GM19035 (cell line): ENCODE data around the gene POLR2E.

ENCODE experiments used
- ATAC-seq: cut with Tn5 transposase; IDR thresholded peaks from one replicate; pipeline ENCODE4 v1.9.1; 2021; ENCODE audit not compliant: unreplicated experiment

POLR2E gene

DNA sequence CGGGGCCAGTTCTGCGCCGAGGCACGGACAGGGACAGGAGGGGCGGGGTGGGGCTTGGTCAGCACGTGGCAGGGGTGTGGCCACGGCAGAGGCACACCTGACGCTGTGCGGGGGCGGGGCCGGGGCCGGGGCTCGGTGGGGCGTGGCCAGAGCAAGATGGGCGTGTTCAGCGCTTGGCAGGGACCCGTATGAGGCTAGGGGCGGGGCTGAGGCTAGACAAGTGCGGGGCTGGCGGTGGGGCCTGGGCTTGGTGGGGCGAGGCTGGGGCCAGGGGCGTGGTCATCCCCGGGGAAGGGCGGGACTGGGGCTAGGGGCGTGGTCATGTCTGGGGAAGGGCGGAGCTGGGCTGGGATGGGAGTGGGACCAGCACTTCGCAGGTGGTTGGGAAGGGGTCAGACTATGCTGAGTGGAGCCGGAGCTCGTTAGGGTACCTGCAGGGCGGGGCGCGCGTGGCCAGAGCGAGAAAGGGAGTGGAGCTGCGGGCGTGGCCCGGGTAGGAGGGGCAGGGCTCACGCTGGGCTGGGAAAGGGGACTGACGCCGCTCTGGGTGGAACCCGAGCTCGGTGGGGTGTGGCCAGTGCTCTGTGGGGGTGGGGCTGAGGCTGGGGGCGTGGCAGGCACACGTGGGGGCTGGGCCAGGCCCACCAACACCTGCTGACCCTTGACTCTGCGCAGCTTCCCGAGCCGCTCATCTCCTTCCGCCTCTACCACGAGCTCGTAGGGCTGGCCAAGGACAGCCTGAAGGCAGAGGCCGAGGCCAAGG is 12.8 kb downstream of the POLR2E start:
- ATAC-seq, result no peak

DNA sequence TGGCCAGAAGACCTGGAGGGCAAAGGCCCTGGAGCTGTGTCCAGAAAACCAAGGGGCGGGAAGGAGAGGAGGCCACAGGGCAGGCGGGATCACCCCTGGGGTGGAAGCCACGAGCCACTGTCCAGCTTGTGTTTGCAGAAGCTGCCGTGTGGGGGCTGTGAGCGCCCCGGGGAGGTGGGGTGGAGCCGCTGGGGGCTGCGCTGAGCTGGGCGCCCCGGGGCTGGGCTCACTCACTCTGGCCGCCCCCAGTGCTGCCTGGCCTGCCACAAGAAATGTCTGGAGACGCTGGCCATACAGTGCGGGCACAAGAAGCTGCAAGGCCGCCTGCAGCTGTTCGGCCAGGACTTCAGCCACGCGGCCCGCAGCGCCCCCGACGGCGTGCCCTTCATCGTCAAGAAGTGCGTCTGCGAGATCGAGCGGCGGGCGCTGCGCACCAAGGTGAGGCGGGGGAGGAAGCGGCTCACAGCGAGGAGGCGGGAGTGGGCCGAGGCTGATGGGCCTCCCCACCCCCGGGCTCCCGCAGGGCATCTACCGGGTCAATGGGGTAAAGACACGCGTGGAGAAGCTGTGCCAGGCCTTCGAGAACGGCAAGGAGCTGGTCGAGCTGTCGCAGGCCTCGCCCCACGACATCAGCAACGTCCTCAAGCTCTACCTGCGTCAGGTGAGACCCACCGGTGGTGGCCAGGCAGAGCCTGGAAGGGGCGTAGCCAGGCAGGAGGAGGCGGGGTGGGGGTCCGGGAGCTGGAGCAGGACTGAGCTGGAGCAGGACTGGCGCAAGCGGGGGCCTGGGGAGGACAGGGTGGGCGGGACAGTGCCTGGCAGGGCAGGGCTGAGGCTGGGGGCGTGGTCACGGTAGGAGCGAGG is 13.6 kb downstream of the POLR2E start:
- ATAC-seq, result no peak

DNA sequence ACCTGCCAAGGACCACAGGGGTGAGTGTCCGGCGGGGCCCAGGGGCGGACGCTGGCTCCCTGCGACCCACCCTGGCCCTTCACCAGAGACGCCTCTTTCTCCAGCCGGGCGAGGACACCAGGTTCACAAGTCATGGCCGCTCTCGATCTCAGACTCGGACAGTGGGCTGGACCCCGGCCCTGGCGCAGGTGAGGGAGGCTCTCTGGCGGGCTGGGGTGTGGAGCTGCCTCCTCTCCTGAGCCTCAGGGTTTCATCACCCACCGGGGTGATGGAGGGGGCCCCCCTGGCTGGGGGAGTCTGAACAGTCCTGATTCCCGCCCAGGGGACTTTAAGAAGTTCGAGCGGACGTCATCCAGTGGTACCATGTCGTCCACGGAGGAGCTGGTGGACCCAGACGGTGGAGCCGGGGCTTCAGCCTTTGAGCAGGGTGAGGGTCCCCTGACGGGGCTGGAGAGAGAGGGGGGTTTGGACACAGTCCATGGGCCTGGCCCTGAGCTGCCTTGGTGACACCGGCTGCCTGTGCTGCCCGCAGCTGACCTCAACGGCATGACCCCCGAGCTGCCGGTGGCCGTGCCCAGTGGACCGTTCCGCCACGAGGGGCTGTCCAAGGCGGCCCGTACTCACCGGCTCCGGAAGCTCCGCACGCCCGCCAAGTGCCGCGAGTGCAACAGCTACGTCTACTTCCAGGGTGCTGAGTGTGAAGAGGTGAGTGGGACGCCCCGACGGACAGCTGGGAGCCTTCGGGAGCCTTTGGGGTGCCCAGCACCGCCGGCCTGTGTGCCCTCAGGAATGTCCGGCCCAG is 14.6 kb downstream of the POLR2E start:
- ATAC-seq, result no peak

DNA sequence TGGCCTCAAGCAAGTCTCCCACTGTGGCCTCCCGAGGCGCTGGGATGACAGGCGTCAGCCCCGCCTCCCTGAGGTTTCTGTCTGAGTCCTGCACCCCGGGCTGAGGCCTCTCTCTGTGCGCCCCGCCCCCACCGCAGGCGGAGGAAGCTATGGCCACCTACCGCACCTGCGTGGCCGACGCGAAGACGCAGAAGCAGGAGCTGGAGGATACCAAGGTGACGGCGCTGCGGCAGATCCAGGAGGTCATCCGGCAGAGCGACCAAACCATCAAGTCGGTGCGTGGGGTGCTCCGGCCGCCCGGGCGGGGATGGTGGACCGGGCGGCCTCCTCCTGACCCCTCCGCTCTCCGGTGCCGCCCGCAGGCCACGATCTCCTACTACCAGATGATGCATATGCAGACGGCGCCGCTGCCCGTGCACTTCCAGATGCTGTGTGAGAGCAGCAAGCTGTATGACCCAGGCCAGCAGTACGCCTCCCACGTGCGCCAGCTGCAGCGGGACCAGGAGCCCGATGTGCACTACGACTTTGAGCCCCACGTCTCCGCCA is 15.5 kb downstream of the POLR2E start:
- no peak for ATAC-seq

DNA sequence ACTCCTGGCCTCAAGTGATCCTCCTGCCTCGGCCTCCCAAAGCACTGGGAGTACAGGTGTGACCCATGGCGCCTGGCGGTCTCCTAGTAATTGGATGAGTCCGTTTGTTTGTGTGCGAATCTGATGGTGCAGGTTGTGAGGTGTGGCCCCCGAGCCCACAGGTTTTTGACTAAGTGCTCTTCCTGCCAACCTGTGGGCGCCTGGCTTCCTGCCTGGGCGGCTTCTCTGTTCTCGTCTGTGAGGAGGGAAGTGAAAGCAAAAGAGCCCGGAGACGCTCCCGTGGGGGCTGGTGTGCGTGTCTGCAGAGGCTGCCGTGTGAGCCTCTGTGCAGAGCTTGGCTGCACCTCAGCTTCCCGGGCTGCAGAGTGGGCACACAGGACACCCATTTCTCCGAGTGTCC is 18.2 kb downstream of the POLR2E start:
- peak; percentile 54 for ATAC-seq

DNA sequence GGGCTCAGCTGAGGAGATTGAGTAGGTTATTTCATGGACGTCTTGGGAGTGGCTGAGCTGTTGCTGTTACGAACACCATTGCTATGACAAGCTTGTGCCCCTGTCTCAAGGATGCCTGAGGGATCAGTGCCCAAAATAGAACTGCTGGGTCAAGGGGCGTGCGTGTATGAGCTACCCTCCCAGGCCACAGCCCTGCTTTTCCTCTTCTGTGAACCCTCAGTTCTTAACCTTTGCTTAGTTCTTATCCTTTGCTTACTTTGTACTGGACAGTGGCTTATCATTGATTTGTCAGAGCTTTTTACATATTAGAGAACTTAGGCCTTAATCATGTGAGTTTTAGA is 19.2 kb downstream of the POLR2E start:
- ATAC-seq, result no peak

DNA sequence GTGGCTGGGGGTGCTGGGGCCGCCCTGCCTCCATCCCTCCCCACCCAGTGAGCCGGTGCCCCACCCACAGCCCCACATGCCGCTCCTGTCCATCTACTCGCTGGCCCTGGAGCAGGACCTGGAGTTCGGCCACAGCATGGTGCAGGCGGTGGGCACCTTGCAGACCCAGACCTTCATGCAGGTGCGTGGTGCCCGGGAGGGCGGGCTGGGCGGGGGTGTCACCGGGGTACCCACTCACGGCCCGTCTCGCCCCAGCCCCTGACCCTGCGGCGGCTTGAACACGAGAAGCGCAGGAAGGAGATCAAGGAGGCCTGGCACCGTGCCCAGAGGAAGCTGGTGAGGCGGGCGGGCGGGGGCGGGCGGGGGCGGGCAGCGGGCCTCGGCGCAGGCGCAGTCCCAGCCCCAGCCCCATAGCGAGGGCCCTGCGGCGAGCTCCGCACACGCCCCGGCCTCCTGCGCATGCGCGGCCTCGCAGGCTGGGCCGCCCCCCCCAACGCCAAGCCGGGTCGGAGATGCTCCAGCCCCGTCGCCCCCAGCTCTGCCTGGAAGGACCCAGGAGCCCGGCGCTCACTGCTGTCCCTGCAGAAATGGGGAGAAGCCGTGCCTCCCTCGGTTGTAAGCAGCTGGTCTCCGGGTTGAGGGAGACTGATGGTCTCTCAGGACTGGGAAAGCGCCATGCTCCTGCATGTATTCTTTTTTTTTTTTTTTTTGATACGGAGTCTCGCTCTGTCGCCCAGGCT is 20.5 kb downstream of the POLR2E start:
- ATAC-seq, result peak; percentile 52

DNA sequence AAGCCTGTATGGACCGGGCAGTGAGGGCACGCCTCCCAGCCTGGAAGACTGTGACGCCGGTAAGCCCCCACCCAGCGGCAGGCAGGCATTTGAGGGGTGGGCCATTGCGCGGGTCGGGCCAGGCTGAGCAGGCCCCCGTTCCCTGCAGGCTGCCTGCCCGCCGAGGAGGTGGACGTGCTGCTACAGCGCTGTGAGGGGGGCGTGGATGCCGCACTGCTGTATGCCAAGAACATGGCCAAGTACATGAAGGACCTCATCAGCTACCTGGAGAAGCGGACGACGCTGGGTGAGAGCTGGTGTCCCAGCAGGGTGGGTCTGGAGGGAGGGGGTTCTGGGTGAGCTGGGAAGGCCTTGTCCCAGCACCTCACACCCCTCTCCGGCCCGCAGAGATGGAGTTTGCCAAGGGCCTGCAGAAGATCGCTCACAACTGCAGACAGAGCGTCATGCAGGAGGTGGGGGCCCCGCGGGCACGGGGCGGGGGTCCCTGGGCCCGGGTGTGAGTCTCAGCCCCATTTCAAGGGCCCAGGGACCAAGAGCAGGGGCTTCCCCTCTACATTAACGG is 21.1 kb downstream of the POLR2E start:
- no peak for ATAC-seq

DNA sequence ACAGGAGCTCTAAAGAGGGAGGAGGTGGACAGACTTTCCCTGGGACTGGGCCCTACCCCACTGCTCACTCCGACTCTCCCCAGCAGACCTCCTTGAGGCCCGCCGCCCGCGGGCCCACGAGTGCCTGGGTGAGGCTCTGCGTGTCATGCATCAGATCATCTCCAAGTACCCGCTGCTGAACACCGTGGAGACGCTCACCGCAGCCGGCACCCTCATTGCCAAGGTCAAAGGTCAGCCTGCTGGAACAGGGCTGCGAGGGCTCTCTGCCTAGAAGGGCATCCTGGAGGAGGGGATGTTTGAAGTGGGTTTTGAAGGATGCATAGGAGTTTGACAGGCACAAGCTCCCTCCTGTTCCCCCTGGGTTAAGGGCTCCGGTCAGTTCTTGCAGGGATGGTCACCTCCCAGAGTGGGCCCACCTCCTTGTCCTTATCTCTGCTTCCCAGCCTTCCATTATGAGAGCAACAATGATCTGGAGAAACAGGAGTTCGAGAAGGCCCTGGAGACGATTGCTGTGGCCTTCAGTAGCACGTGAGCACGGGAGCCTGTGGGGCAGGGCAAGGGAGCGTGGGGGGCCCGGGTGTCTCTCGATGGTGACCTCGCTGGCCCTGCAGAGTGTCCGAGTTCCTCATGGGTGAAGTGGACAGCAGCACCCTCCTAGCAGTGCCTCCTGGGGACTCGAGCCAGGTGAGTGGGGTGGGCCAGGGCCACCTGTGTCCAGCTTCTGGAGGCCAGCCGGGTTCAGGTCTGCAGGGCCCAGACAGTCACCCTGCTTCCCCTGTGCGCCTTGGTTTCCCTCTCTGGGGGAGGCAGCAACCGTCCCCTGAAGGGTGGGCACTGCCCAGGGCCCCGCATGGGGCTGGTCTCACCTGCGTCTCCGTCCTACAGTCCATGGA is 21.9 kb downstream of the POLR2E start:
- no peak for ATAC-seq

DNA sequence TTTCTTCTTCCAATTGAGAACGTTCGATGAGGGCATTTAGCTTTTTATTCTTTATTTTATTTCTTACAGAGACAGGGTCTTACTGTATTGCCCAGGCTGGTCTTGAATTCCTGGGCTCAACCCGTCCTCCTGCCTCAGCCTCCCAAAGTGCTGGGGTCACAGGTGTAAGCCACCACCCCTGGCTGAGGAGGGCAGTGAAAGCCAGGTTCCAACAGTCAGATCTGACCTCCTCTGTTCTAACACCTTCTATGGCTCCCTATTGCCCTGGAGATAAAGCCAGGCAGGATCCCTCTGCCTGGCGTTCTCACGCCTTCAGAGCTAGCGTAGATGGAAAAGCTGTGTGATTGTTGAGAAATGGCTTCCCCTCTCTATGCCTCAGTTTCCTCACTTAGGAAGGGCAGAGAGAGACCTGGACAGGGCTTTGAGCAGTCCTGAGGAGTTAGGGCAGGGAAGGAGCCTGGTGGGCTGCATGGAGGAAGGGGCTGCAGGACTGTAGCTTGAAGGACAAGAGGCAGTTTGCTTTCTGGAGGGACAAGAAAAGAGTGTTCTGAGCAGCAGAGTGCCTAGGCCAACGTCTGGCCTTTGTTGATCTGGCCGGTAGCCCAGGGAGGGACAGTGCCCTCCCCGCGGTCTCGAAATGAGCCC is 22.7 kb downstream of the POLR2E start:
- ATAC-seq, result no peak

DNA sequence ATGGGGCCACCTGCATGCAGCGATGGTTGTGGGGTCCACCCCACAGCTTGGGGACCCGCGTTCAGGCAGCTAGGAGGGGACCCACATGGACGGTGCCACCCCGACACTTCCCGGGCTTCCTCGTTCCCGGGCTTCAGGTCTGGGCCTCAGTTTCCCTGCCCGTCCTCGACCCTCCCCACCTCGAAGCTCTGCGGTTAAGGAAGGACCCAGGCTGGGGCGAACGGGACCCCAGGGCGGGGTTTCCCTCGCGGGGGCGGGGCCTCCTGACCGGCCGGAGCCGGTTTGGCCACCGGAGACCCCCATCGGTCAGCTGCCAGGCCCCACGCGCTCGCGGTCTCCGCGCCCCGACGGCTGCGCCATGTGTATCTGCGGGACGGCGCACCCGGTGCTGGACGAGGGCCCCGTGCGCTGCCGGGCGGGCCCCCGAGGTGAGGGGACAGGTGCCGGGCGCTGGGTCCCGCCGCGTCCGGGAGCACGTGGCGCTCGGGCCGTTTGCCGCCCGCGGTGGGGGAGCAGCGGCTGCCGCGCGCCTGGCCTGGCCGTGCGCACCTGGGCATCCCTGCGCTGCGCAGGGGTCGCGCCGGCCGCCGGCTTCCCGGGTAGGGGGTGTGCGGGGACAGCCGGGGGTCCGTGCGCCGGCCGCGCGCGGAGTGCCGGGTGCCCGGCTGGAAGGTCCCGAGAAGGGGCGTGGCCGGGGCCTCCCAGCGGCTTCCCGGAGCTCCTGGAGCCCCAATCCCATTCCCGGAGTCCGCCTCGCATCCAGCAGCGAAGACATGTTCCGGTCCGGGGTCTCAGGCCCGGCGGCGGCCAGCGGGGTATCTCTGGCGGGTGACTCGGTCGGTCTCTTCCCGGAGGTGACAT is 24.0 kb downstream of the POLR2E start:
- no peak for ATAC-seq

DNA sequence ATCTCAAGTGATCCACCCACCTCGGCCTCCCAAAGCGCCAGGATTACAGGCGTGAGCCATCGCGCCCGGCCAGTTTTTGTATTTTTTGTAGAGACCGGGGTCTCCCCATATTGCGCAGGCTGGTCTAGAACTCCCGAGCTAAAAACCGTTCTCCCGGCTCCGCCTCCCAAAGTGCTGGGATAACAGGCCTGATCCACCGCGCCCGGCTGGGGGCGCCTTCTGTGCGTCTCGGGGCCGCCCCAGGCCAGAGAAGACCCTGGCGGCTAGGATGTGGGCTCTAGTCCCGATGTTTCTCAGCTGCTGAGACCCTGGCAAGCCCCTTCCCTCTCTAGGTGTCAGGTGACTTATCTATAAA is 24.6 kb downstream of the POLR2E start:
- ATAC-seq, result no peak

DNA sequence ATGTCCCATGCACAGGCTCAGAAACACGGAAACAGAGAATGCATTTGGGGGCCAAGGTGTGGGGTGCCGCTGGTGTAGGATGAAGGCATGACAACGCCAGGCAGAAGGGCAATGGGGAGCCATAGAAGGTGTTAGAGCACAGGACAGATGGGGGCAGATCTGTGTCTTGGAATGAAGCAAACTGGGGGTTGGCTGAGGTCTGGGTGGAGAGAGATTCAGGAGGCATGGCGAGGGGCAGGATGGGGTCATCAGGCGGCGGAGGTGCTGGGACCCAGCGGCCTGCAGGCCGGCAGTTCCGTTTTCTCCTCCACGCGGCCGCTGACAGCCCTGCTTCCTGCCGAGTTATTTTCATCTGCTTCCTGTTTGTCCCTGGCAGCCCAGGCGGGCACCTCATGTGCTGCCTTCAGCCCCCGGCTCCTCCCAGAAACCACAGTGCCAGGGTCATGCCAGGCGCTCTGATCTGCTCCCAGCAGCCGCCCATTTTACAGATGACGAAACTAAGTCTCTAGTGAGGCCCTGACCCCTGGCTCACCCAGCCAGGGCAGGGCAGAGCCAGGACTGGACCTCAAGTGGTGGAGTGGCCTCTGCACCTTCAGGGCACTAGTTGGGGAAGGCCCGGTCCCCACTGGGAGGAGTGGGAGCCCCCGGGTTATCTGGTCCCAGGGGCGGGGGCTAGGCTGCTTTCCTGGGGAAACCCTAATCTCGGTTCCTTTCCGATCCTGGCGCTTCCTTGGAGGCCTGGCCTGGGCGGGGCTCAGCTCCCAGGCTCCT is 26.0 kb downstream of the POLR2E start:
- no peak for ATAC-seq

DNA sequence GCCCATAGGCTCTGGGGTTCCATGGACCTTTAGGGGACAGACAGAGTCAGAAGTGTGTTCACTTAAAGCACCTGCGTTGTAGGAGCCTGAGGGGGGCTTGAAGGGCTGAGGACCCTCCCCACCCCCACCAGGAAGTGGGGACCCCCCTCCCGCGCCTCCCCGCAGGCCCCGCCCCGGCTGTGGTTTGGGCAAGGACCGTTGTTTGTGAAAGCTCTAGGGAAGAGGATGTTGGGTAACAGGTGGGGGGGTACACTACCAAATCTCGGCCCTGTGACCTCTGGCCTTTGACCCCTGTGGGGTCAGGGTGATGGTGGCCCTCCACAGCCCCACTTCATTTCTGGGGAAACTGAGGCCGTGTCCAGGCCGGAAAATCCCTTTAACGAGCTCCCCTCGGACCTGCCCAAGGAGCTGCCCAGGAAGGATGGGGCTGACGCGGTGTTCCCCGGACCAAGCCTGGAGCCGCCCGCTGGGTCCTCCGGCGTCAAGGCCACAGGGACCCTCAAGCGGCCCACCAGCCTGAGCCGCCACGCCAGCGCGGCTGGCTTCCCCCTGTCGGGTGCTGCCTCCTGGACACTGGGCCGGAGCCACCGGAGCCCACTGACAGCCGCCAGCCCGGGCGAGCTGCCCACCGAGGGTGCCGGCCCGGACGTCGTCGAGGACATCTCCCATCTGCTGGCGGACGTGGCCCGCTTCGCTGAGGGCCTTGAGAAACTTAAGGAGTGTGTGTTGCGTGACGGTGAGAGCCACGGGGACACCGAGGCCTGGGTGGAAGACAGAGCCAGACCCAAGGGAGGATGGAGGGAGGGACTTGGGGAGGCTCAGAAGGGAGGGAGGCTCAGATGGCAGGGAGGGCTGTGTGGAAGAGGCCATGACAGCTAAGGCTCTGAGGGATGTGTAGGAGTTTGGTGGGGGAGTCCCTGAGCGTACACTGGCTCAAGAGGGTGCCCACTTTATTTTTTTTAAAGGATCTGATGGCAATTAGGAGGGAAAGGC is 26.9 kb downstream of the POLR2E start:
- no peak for ATAC-seq

DNA sequence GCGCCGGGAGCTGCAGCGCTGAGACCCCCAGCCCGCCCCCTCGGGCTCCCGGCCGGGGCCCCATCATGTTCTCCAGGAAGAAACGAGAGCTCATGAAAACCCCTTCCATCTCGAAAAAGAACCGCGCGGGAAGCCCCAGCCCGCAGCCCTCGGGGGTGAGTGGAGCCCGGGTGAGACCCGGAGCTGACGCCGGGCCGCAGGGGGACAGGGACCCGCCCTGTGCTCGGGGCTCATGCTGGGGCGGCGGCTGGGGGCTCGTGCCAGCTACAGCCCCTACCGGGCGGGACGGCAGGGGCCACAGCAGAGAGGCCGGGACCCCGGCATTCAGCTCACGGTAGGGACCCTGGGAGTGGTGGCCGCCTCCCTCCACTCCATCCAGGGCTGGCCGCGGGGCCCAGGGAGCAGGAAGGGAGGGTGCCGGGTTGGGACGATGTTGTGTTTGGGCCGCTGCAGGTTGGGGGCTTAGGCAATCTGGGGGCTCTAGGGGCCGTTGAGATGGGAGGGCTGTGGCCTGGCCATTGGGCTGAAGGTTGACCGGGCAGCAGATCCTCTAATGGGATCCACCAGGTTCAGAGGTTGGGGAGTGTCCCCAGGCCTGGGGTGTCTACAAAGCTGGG is 27.7 kb downstream of the POLR2E start:
- peak; percentile 23 for ATAC-seq
